ENCODE results near the gene YIPF6. TPM values are rescaled to one million over a fixed set of nuclear protein-coding genes. Genes with fewer than 3 reads are reported as not detected.

Gene YIPF6
- total and polyA plus RNA-seq, 4 experiments from 2014 or later: 17.1 to 23.2 (median 20.6) TPM

GRCh38 chrX:68571292-68571609 lies 72.4 kb downstream of the YIPF6 start:
- Mint-ChIP-seq H3K36me3 (peaks cover 0 to 4% of the 10 kb centered on the region in 2 donors), H3K9me3 (no peaks in the 10 kb centered on the region), H3K27ac (no peak overlapping the region), H3K4me3 (no peak overlapping the region), H3K27me3 (no peaks in the 10 kb centered on the region), H3K4me1 (no peaks in the 10 kb centered on the region)
- Histone ChIP-seq H3K27ac (ENCODE audit: low read depth, low read length) (no peak overlapping the region), H3K27me3 (ENCODE audit: insufficient read depth, low read length) (no peaks in the 10 kb centered on the region), H3K9me3 (ENCODE audit: control insufficient read depth in 1 of 2, low read length in 2 of 2) (no peaks in the 10 kb centered on the region), H3K4me3 (ENCODE audit: low read length in 2 of 2) (no peak overlapping the region), H3K36me3 (ENCODE audit: insufficient read depth, low read length) (no peaks in the 10 kb centered on the region), H3K4me1 (ENCODE audit: insufficient read depth, low read length) (no peaks in the 10 kb centered on the region)
- ChIA-PET CTCF (ENCODE audit: partially characterized antibody) (no interaction called here), POLR2A (ENCODE audit: partially characterized antibody) (no interaction called here)
- DNase-seq: no peak
- intact Hi-C loops (cut with micrococcal nuclease): no loop called here

GRCh38 chrX:68571610-68572311 lies 72.9 kb downstream of the YIPF6 start:
- Histone ChIP-seq H3K4me1 (ENCODE audit: insufficient read depth, low read length) (no peaks in the 10 kb centered on the region), H3K27ac (ENCODE audit: low read depth, low read length) (no peak overlapping the region), H3K36me3 (ENCODE audit: insufficient read depth, low read length) (no peaks in the 10 kb centered on the region), H3K27me3 (ENCODE audit: insufficient read depth, low read length) (no peaks in the 10 kb centered on the region), H3K4me3 (ENCODE audit: low read length in 2 of 2) (no peak overlapping the region), H3K9me3 (ENCODE audit: control insufficient read depth in 1 of 2, low read length in 2 of 2) (no peaks in the 10 kb centered on the region)
- ChIA-PET POLR2A (ENCODE audit: partially characterized antibody) (no interaction called here), CTCF (ENCODE audit: partially characterized antibody) (no interaction called here)
- Mint-ChIP-seq H3K27ac (no peak overlapping the region), H3K9me3 (peaks cover 0 to under 1% (median 0%) of the 10 kb centered on the region in 8 donors), H3K4me3 (no peak overlapping the region), H3K27me3 (no peaks in the 10 kb centered on the region), H3K36me3 (peaks cover 0 to 4% of the 10 kb centered on the region in 2 donors), H3K4me1 (no peaks in the 10 kb centered on the region)
- intact Hi-C loops (cut with micrococcal nuclease): no loop called here
- DNase-seq: no peak

GRCh38 chrX:68574240-68574639 lies 75.4 kb downstream of the YIPF6 start:
- intact Hi-C loops (cut with micrococcal nuclease): no loop called here
- Mint-ChIP-seq H3K4me3 (no peak overlapping the region), H3K27me3 (no peaks in the 10 kb centered on the region), H3K36me3 (peaks cover 4 to 7% of the 10 kb centered on the region in 2 donors), H3K27ac (no peak overlapping the region), H3K4me1 (no peaks in the 10 kb centered on the region), H3K9me3 (peaks cover 0 to 5% (median 0%) of the 10 kb centered on the region in 8 donors)
- ChIA-PET POLR2A (ENCODE audit: partially characterized antibody) (no interaction called here), CTCF (ENCODE audit: partially characterized antibody) (no interaction called here)
- H3K4me3 ChIP-seq (ENCODE audit: low read length in 2 of 2): no peak overlapping the region
- no peaks in the 10 kb centered on the region for H3K9me3 ChIP-seq (ENCODE audit: control insufficient read depth in 1 of 2, low read length in 2 of 2)
- H3K36me3 ChIP-seq (ENCODE audit: insufficient read depth, low read length): no peaks in the 10 kb centered on the region
- no peaks in the 10 kb centered on the region for H3K4me1 ChIP-seq (ENCODE audit: insufficient read depth, low read length)
- no peak overlapping the region for H3K27ac ChIP-seq (ENCODE audit: low read depth, low read length)
- no peaks in the 10 kb centered on the region for H3K27me3 ChIP-seq (ENCODE audit: insufficient read depth, low read length)
- no peak for DNase-seq

- ChIA-PET POLR2A (ENCODE audit: partially characterized antibody) (no interaction called here), CTCF (ENCODE audit: partially characterized antibody) (no interaction called here)
- Histone ChIP-seq H3K4me3 (ENCODE audit: low read length in 2 of 2) (no peak overlapping the region), H3K9me3 (ENCODE audit: control insufficient read depth in 1 of 2, low read length in 2 of 2) (no peaks in the 10 kb centered on the region), H3K36me3 (ENCODE audit: insufficient read depth, low read length) (no peaks in the 10 kb centered on the region), H3K4me1 (ENCODE audit: insufficient read depth, low read length) (no peaks in the 10 kb centered on the region), H3K27me3 (ENCODE audit: insufficient read depth, low read length) (no peaks in the 10 kb centered on the region), H3K27ac (ENCODE audit: low read depth, low read length) (no peak overlapping the region)
- no peak for DNase-seq
- no peak overlapping the region for H3K4me3 Mint-ChIP-seq
- no peaks in the 10 kb centered on the region for H3K4me1 Mint-ChIP-seq
- H3K27me3 Mint-ChIP-seq: no peaks in the 10 kb centered on the region
- intact Hi-C loops (cut with micrococcal nuclease): no loop called here
- no peak overlapping the region for H3K27ac Mint-ChIP-seq
- H3K36me3 Mint-ChIP-seq: peaks cover 4 to 6% of the 10 kb centered on the region in 2 donors
- peaks cover 0 to 7% (median under 1%) of the 10 kb centered on the region in 8 donors for H3K9me3 Mint-ChIP-seq
Observed at GRCh38 chrX:68579810-68580209, 81.0 kb downstream of the YIPF6 start.

GRCh38 chrX:68584221-68584620 lies 85.4 kb downstream of the YIPF6 start:
- no peak for DNase-seq
- intact Hi-C loops (cut with micrococcal nuclease): no loop called here
- no peaks in the 10 kb centered on the region for H3K4me1 ChIP-seq (ENCODE audit: insufficient read depth, low read length)
- no peak overlapping the region for H3K27ac ChIP-seq (ENCODE audit: low read depth, low read length)
- Mint-ChIP-seq H3K27me3 (no peaks in the 10 kb centered on the region), H3K36me3 (peaks cover 12 to 18% of the 10 kb centered on the region in 2 donors), H3K9me3 (peaks cover 0 to 18% (median 8%) of the 10 kb centered on the region in 8 donors), H3K4me3 (no peak overlapping the region), H3K4me1 (no peaks in the 10 kb centered on the region), H3K27ac (no peak overlapping the region)
- no peaks in the 10 kb centered on the region for H3K36me3 ChIP-seq (ENCODE audit: insufficient read depth, low read length)
- ChIA-PET CTCF (ENCODE audit: partially characterized antibody) (no interaction called here), POLR2A (ENCODE audit: partially characterized antibody) (no interaction called here)
- H3K27me3 ChIP-seq (ENCODE audit: insufficient read depth, low read length): no peaks in the 10 kb centered on the region
- no peaks in the 10 kb centered on the region for H3K9me3 ChIP-seq (ENCODE audit: control insufficient read depth in 1 of 2, low read length in 2 of 2)
- no peak overlapping the region for H3K4me3 ChIP-seq (ENCODE audit: low read length in 2 of 2)

Other genes with a start within 250 kb of the YIPF6 start
- gene OPHN1, start 65.6 kb upstream of the YIPF6 start, total RNA-seq: under 1 TPM; 0.23 to 0.44 TPM
- under 1 TPM in 1 of 2 donors, not detected in 1; 0.03 TPM for gene OPHN1, start 65.6 kb upstream of the YIPF6 start, polyA plus RNA-seq
- under 1 TPM; 0.47 to 0.86 TPM for gene STARD8, start 148.6 kb downstream of the YIPF6 start, total RNA-seq
- under 1 TPM in 1 of 2 donors, not detected in 1; 0.14 TPM for gene STARD8, start 148.6 kb downstream of the YIPF6 start, polyA plus RNA-seq

Measured in CD4-positive, alpha-beta memory T cell (primary cell).